Measurements from ENCODE around the gene PIK3CB. TPM values are rescaled to one million over a fixed set of nuclear protein-coding genes. Genes with fewer than 3 reads are reported as not detected.
"Not testable (repeated sequence)": the region's sequence is repeated elsewhere in the genome, so short reads cannot be mapped to it uniquely, and the experiment has no call there.

The PIK3CB gene
- total RNA-seq, 1 donor from 2014 or later = 23.5 TPM

DNA sequence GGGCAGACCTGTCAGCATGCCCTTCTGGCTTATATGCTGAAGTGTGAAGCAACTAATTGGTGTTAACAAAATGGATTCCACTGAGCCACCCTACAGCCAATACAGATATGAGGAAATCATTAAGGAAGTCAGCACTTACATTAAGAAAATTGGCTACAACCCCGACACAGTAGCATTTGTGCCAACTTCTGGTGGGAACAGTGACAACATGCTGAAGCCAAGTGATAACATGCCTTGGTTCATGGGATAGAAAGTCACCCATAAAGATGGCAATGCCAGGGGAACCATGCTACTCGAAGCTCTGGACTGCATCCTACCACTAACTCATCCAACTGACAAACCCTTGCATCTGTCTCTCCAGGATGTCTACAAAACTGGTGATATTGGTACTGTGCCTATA is 9.4 kb downstream of the PIK3CB start:
- Mint-ChIP-seq H3K27me3 (ENCODE audit: low read depth) (no peaks in the 10 kb centered on the region), H3K9me3 (no peaks in the 10 kb centered on the region), H3K4me3 (no peak overlapping the region), H3K36me3 (peaks cover 7% of the 10 kb centered on the region), H3K4me1 (peaks cover 6% of the 10 kb centered on the region), H3K27ac (no peak overlapping the region)
- DNase-seq (ENCODE audit: low spot score in 2 of 2, unreplicated experiment in 2 of 2) = no peak
- TF ChIP-seq, protein P1, sequence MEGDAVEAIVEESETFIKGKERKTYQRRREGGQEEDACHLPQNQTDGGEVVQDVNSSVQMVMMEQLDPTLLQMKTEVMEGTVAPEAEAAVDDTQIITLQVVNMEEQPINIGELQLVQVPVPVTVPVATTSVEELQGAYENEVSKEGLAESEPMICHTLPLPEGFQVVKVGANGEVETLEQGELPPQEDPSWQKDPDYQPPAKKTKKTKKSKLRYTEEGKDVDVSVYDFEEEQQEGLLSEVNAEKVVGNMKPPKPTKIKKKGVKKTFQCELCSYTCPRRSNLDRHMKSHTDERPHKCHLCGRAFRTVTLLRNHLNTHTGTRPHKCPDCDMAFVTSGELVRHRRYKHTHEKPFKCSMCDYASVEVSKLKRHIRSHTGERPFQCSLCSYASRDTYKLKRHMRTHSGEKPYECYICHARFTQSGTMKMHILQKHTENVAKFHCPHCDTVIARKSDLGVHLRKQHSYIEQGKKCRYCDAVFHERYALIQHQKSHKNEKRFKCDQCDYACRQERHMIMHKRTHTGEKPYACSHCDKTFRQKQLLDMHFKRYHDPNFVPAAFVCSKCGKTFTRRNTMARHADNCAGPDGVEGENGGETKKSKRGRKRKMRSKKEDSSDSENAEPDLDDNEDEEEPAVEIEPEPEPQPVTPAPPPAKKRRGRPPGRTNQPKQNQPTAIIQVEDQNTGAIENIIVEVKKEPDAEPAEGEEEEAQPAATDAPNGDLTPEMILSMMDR (IDR thresholded peaks at IDR 0.05; ENCODE audit: unreplicated experiment) = no peak

DNA sequence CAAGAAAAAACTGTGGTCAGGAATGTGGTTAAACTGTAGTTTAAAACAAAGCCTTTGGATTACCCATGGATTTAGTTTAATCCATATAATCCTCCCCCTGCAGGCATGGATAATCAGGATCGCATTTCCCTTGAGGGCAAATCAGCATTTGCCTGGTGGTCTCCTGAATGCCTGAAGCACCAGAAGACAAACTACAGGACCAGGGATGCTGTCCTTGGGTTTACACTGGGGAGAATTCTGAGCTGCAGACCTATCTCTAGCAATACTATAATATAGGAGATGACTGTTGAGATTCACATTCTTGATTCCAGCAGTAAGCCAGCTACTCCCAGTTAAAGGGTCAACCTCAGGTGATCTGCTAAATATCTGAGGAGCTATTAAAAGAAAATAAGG is 10.6 kb downstream of the PIK3CB start:
- Mint-ChIP-seq H3K27me3 (ENCODE audit: low read depth) (no peaks in the 10 kb centered on the region), H3K27ac (peak overlapping the region; percentile 73), H3K4me1 (peaks cover 6% of the 10 kb centered on the region), H3K9me3 (no peaks in the 10 kb centered on the region), H3K36me3 (peaks cover 5% of the 10 kb centered on the region), H3K4me3 (no peak overlapping the region)
- no peak for DNase-seq (ENCODE audit: low spot score in 2 of 2, unreplicated experiment in 2 of 2)
- TF ChIP-seq, protein P1 (IDR thresholded peaks at IDR 0.05; ENCODE audit: unreplicated experiment) = no peak

DNA sequence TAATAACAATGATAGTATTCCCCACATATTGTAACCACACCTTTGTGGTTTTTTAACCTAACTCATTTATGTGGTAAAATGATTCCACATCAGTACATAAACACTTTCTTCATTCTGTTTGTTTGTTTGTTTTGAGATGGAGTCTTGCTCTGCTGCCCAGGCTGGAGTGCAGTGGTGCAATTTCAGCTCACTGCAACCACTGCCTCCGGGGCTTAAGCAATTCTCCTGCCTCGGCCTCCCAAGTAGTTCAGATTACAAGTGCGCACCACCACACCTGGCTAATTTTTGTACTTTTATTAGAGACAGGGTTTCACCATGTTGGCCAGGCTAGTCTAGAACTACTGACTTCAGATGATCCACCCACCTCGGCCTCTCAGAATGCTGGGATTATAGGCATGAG is 14.3 kb downstream of the PIK3CB start:
- not testable (repeated sequence) for H3K4me3 Mint-ChIP-seq; H3K36me3 Mint-ChIP-seq; H3K9me3 Mint-ChIP-seq; H3K4me1 Mint-ChIP-seq; DNase-seq (ENCODE audit: low spot score in 2 of 2, unreplicated experiment in 2 of 2); H3K27me3 Mint-ChIP-seq (ENCODE audit: low read depth); H3K27ac Mint-ChIP-seq

DNA sequence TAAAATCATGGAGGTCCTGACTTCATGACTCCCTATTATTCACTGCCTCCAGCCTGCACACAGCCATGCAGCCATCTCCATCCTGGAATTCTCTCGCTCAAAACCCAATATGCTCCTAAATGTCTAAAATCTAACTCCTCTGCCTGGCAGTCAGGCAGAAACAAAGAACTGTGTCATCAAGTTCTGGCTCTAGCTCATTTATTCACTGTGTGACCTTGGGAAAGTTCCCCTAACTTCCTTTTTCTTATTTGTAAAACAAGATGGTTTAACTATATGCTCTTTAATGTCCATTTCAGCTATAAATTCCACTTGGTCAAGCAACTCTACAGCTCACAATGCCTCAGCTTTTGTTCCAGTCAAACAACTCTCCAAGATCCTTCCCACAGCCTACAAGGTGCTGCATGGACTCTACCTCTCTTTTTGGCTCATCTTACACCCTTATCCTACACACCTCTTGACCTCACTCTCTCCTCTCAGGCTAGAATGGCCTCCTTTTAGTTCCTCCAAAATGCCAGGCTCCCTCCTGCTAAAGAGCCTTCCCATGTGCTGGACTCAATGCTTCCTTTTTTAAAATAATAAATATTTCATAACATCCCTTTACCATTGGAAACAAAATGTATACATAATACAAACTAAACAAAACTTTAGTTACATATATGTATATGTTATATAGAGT is 16.4 kb downstream of the PIK3CB start:
- Mint-ChIP-seq H3K27ac (no peak overlapping the region), H3K36me3 (peaks cover 11% of the 10 kb centered on the region), H3K9me3 (no peaks in the 10 kb centered on the region), H3K4me3 (no peak overlapping the region), H3K4me1 (no peaks in the 10 kb centered on the region), H3K27me3 (ENCODE audit: low read depth) (no peaks in the 10 kb centered on the region)
- TF ChIP-seq, protein P1 (IDR thresholded peaks at IDR 0.05; ENCODE audit: unreplicated experiment) = no peak
- no peak for DNase-seq (ENCODE audit: low spot score in 2 of 2, unreplicated experiment in 2 of 2)

DNA sequence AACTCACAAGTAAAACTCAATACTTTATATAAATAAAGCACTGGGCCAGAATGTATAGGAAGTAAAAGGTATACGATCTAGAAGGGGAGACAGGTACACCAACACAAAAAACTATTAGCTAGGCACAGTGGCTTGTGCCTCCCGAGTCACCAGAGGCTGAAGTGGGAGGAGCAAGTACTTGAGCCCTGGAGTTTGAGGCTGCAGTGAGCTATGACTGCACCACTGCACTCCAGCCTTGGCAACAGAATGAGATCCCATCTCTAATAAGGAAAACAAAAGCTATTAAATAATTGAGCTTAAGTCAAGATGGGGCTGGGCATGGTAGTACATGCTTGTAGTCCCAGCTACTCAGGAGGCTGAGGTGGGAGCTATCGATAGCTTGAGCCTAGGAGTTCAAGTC is 17.0 kb downstream of the PIK3CB start:
- TF ChIP-seq, protein P1 (IDR thresholded peaks at IDR 0.05; ENCODE audit: unreplicated experiment) = no peak
- H3K27ac Mint-ChIP-seq = no peak overlapping the region
- H3K36me3 Mint-ChIP-seq = peaks cover 13% of the 10 kb centered on the region
- H3K27me3 Mint-ChIP-seq (ENCODE audit: low read depth) = no peaks in the 10 kb centered on the region
- H3K9me3 Mint-ChIP-seq = no peaks in the 10 kb centered on the region
- H3K4me1 Mint-ChIP-seq = no peaks in the 10 kb centered on the region
- H3K4me3 Mint-ChIP-seq = no peak overlapping the region
- no peak for DNase-seq (ENCODE audit: low spot score in 2 of 2, unreplicated experiment in 2 of 2)

DNA sequence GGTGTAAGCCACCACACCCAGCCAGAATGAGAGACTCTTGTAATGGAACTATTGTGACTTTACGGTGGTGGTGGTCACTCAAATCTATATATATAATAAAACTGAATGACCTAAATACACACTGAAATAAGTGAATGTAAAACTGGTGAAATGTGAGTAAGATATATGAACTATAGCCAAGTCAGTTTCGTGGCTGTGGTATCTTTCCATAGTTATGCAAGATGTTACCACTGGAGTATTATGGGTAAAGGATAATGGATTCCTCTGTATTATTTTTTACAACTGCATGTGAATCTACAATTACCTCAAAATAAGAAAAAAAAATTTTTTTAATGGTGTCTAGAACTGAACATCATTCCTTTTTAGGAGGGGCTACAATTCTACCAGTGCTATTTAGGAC is 21.9 kb downstream of the PIK3CB start:
- H3K4me1 Mint-ChIP-seq = no peaks in the 10 kb centered on the region
- H3K4me3 Mint-ChIP-seq = no peak overlapping the region
- H3K27ac Mint-ChIP-seq = no peak overlapping the region
- H3K27me3 Mint-ChIP-seq (ENCODE audit: low read depth) = no peaks in the 10 kb centered on the region
- TF ChIP-seq, protein P1 (IDR thresholded peaks at IDR 0.05; ENCODE audit: unreplicated experiment) = no peak
- H3K36me3 Mint-ChIP-seq = peaks cover 10% of the 10 kb centered on the region
- H3K9me3 Mint-ChIP-seq = no peaks in the 10 kb centered on the region
- DNase-seq (ENCODE audit: low spot score in 2 of 2, unreplicated experiment in 2 of 2) = no peak
